BJ (cell line): ENCODE data around the gene BHLHA15. TPM values are rescaled to one million over a fixed set of nuclear protein-coding genes. Genes with fewer than 3 reads are reported as not detected.

Experiments used
- CTCF ChIA-PET: fragments of 350-600 bp; formaldehyde crosslinking; extraction: SDS; loops from one replicate; lab custom pipeline; 2021; ENCODE audit warnings: antibody characterized with exemption, inconsistent platforms; lab: Yijun Ruan, JAX
- POLR2A ChIA-PET: fragments of 300-600 bp; sonication (Branson Sonifier 250); formaldehyde crosslinking; extraction: SDS; loops from one replicate; lab custom pipeline; 2021; ENCODE audit warnings: antibody characterized with exemption; lab: Charles Lee
- DNase-seq: peaks from one replicate; pipeline ENCODE4 v3.0.0-alpha.2; 2011; ENCODE audit warnings: low read depth
- H3K27me3 ChIP-seq: 2 replicates; pipeline ENCODE4 v1.6.0; 2011; ENCODE audit warnings: low read length; ENCODE audit not compliant: control insufficient read depth, insufficient read depth
- H3K36me3 ChIP-seq: 2 replicates; pipeline ENCODE4 v1.5.1; 2011; ENCODE audit warnings: low read length; ENCODE audit not compliant: control insufficient read depth, insufficient read depth
- H3K4me3 ChIP-seq: 2 replicates; pipeline ENCODE4 v1.5.1; 2011; ENCODE audit warnings: low read depth, mild to moderate bottlenecking, control low read depth, low read length
- polyA plus RNA-seq: library from polyadenylated mRNA; depleted of rRNA; stranded (reverse); fragments of >200 nt; gene quantifications from 2 replicates; pipeline ENCODE4 v1.2.3, GENCODE V29; 2011
- TF ChIP-seq, protein P1 (sequence below): IDR thresholded peaks from 2 replicates; pipeline ENCODE4 v1.5.1; 2011; ENCODE audit warnings: low read depth, mild to moderate bottlenecking, control low read depth, inconsistent platforms, low read length, moderate library complexity; ENCODE audit not compliant: insufficient read depth

The BHLHA15 gene
- polyA plus RNA-seq, 1 experiment = not detected

- POLR2A ChIA-PET = no interaction called here
- CTCF ChIA-PET = no interaction called here
- TF ChIP-seq, protein P1, sequence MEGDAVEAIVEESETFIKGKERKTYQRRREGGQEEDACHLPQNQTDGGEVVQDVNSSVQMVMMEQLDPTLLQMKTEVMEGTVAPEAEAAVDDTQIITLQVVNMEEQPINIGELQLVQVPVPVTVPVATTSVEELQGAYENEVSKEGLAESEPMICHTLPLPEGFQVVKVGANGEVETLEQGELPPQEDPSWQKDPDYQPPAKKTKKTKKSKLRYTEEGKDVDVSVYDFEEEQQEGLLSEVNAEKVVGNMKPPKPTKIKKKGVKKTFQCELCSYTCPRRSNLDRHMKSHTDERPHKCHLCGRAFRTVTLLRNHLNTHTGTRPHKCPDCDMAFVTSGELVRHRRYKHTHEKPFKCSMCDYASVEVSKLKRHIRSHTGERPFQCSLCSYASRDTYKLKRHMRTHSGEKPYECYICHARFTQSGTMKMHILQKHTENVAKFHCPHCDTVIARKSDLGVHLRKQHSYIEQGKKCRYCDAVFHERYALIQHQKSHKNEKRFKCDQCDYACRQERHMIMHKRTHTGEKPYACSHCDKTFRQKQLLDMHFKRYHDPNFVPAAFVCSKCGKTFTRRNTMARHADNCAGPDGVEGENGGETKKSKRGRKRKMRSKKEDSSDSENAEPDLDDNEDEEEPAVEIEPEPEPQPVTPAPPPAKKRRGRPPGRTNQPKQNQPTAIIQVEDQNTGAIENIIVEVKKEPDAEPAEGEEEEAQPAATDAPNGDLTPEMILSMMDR = no peak
- Histone ChIP-seq H3K36me3 (peaks cover 8% of the 10 kb centered on the region), H3K27me3 (no peaks in the 10 kb centered on the region), H3K4me3 (no peak overlapping the region)
- no peak for DNase-seq
These were observed 26.8 kb downstream of the BHLHA15 start for GRCh38 chr7:98238076-98238475.

DNA sequence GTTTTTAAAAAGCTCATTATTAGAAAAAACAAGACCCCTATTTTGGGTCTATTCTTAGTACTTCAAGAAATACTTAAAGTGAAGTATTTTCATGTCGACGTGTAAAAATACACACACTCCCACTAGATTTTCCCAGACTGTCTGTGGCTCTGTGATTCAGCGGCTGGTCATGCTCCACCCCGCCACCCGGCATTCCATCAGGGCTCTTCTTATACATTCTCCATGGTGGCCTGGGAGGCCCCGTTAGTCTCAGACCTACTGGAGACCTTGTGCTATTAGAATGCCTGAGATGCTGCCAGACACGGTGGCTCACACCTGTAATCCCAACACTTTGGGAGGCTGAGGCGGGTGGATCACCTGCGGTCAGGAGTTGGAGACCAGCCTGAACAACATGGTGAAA is 27.7 kb downstream of the BHLHA15 start:
- no peak for DNase-seq
- Histone ChIP-seq H3K4me3 (no peak overlapping the region), H3K27me3 (no peaks in the 10 kb centered on the region), H3K36me3 (peaks cover 8% of the 10 kb centered on the region)
- ChIA-PET CTCF (interaction anchor here (0.6 kb wide), 1 partner anchor 177 kb away, joined by 3 read pairs; no protein-coding TSS in a partner anchor), POLR2A (no interaction called here)
- TF ChIP-seq, protein P1 = no peak

DNA sequence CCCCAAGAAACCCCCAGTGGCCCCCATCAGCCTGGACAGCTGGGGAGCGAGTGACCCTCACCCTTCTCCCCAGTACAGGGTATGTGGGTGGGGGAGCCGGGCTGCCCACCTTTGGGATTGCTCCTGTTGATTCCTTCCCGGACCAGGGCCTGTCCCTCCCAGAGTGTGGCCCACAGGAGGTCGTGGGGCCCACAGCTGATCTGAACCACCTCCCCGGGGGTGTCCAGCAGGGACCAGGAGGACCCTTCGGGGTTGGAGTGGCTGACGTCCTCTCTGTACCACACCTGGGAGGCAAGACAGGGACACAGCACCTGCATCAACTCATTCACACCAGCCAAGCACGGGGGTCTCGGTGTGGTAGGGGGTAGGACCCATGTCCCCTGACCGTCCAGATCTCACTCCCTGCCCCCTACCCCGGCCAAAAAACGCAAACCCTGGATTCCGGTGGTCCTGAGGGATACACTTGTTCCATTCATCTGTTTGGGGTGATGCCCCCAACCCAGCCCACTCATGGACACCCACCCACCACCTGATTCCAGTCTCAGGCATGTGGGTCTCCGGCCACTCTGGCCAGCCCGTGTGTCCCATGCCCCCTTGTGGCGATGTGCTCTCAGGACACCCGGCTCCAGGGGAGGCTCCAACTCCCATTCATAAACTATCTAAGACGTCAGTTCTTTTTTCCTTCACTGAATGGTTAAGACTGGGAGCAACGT is 29.9 kb downstream of the BHLHA15 start:
- Histone ChIP-seq H3K27me3 (no peaks in the 10 kb centered on the region), H3K4me3 (no peak overlapping the region), H3K36me3 (peaks cover 12% of the 10 kb centered on the region)
- ChIA-PET CTCF (interaction anchor here (0.7 to 1.5 kb wide), 4 partner anchors 8 to 160 kb away, joined by 3 to 5 read pairs (median 4); partner anchors contain the start of gene BAIAP2L1), POLR2A (no interaction called here)
- TF ChIP-seq, protein P1 = peak; percentile 87
- DNase-seq = no peak

- H3K36me3 ChIP-seq = peaks cover 10% of the 10 kb centered on the region
- H3K4me3 ChIP-seq = no peak overlapping the region
- no peaks in the 10 kb centered on the region for H3K27me3 ChIP-seq
- ChIA-PET CTCF (interaction anchor here (0.7 to 1.1 kb wide), 2 partner anchors 9 to 18 kb away, joined by 3 to 5 read pairs; no protein-coding TSS in a partner anchor), POLR2A (no interaction called here)
- no peak for DNase-seq
- TF ChIP-seq, protein P1 = no peak
These were observed 30.5 kb downstream of the BHLHA15 start for GRCh38 chr7:98241674-98242241.

GRCh38 chr7:98242342-98242741 is 31.1 kb downstream of the BHLHA15 start:
- TF ChIP-seq, protein P1 = no peak
- POLR2A ChIA-PET = no interaction called here
- CTCF ChIA-PET = no interaction called here
- DNase-seq = no peak
- H3K36me3 ChIP-seq = peaks cover 9% of the 10 kb centered on the region
- H3K4me3 ChIP-seq = no peak overlapping the region
- no peaks in the 10 kb centered on the region for H3K27me3 ChIP-seq
